SH-SY5Y (cell line): ENCODE measurements around the gene KBTBD12.

Experiments
- GATA2 ChIP-seq: IDR thresholded peaks from 2 replicates; pipeline ENCODE4 v1.6.1; 2011; ENCODE audit warnings: mild to moderate bottlenecking, low read depth, low read length
- GATA3 ChIP-seq: IDR thresholded peaks from 2 replicates; pipeline ENCODE4 v1.6.1; 2011; ENCODE audit warnings: low read depth, mild to moderate bottlenecking, low read length, moderate library complexity

DNA sequence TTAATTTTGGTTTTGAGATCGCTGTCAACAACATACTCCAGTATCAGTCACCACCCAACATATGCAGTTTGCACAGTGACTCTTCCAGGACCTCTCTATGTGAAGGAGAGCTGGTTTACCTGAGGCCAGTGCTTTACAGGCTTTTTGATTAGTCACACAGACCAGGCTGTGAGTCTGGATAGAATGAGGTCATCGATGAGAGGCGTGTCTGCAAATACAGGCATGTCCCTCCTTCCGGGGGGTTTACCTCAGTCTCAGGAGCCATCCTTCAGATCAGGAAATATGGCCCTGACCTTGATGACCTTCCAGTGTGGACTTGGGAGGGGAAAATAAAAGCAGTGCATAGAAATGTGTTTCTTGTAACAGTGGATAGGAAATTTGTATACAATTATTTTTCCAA, 46.9 kb downstream of the KBTBD12 start:
- no peak for TF ChIP-seq GATA2
- TF ChIP-seq GATA3: no peak
